ENCODE results near the gene ANAPC2.

- TF ChIP-seq CTCF (IDR thresholded peaks at IDR 0.05; ENCODE audit: low read length) (no peak), EZH2 (optimal IDR thresholded peaks at IDR 0.05; ENCODE audit: low read depth, low read length) (no peak), EZH2phosphoT487 (IDR thresholded peaks at IDR 0.05; ENCODE audit: low read length) (no peak)
Observed at GRCh38 chr9:137234055-137234697, 45.8 kb upstream of the ANAPC2 start.

All from MM.1S (cell line).